ENCODE measurements around the gene CEMIP.
A peak's percentile ranks its signal among the peaks of the same experiment; 100 is the strongest.

The CEMIP gene

DNA sequence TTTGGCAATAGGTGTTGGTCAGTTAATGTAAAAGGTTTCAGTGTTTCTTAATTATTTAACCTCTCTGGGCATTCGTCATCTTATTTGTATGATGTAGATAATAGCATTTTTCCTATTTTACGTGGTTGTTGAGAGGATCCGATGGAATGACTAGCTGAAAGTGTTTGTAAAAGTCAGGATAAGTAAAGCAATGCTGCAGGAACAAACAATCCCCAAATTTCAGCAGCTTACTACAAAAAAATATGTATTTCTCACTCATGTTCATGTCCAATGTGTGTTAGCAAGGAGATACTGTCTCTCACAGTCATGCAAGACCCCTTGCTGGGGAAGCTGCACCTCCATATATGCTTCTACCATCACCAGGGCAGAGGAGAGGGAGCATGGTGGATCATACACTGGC lies 38.7 kb downstream of the CEMIP start:
- DNase-seq: no peak

DNA sequence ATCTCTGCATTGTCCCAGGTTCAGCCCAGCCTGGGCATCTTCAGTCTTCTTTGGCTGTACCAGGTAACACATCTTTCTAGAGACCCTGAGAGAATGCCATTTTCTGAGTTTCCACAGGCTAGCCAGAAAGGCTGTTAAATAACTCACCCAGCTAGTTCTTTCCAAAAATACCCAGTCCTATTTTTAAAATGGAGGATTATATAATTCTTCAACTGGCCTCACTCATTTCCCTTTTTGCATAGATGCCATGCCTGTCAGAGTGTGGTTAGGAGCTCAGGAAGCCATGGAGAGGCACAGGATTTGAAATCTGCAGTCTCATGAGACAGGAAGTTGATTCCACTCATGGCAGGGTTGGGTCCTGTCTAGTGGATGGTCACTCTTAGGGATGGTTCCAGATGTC lies 39.8 kb downstream of the CEMIP start:
- no peak for DNase-seq

DNA sequence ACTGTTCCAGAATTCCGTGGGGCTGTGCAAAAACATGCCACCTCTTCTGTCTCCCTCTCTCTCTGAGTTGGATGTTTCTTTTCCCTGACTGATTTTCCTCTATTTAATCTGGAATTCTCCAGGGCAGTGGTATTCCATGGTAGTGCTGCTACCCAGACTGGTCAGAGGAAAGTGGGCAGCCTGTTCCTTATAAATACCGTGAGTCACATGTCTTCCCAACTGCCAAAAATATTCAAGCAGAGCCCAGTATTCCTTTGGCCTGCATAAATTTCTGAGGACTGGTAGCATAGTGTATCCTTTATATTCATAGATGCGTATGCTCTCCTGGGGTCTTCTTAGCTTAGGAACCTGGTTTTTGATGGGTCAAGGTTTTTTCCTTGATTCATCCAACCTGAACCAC lies 40.9 kb downstream of the CEMIP start:
- DNase-seq: no peak

- no peak for DNase-seq
Observed at GRCh38 chr15:80822256-80822655, 43.1 kb downstream of the CEMIP start.

DNA sequence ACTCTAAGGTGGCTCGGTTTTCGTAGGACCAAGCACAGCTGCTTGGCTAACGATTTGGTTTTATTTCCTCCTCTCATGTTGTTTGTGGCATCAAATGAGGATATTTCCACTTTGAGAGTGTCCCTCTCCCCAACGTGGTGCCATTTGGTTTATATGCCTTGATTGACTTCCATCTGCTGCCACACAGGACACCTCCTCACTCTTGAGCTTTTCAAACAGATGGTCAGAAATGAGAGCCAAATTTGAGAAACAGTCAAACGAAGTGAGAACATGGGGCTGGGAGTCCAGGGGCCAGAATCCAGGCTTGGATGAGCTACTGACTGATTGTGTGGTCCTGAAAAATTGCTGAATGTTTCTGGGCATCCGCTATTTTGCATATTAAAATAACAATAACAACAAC lies 43.5 kb downstream of the CEMIP start:
- peak in 2 of 56 donors; percentile 8 to 30 for DNase-seq

DNA sequence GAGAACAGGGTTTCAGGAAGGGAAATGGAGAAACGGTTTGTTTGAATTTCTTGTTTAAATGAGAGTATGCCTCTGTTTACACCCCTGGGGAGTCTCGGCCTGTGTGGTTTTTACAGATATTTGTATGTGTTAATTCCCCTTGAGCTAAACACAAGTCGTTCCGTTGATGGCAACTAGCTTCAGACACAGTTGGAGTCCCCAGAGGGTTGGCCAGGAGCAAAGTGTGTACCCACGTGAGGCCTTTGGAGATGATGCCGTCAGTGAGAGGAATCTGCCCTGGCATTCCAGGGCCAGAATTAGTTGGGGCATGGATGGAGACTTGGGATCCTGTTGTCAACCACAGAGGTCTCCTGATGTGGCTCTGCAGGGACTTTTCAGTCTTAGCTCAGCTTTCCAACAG lies 44.0 kb downstream of the CEMIP start:
- no peak for DNase-seq

DNA sequence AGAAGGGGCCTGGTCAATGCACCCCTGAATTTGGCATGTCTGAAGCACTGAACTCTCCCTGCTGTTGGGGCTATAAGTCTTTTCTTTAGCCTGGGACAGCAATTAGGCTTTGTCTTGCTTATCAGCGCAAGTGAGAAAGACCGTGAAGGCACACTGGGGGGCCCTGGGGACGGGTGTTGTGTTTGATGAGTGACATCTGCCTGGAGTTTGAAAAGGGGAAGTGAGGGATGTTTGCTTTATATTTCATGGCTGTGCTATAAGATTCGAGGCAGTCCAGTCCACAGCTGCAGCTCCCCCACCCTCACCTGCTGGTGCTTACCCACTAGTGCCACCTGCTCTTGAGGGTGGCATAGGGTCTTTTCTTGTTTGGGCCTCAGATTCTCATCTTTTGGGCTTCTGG lies 44.8 kb downstream of the CEMIP start:
- no peak for DNase-seq

DNA sequence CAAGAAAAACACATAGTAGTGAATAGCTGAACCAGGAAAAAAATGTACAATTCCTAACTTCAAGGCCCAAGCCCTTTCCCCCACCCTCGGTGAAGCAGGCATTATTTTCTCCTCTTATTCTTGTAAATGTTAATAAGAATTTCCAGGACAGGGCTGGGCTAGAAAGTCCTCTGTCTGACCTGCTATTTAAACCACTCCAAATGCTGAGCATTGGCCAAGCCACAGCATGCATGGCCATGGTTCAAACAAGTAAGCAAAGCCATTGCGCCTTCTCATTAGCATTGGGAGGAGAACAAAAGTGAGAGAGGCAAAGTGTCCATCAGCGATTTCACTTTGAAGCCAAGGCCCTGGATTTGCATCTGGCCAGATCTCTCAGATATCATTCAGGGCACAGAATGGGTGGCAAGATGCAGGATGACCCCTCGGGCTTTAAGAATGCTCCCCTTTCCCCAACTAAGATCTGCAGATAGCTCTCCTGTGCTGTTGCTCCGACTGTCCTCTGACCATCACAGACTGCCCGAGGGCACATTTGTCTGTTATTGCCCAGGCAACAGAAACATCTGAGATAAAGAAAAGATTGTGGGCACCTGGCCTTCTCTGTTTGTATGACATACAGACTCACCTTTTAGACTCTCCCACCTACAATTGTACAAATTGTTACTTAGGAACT lies 46.3 kb downstream of the CEMIP start:
- DNase-seq: peak in 7 of 56 donors; percentile 5 to 54 (median 37)

- no peak for DNase-seq
Observed at GRCh38 chr15:80828796-80829195, 49.6 kb downstream of the CEMIP start.

DNA sequence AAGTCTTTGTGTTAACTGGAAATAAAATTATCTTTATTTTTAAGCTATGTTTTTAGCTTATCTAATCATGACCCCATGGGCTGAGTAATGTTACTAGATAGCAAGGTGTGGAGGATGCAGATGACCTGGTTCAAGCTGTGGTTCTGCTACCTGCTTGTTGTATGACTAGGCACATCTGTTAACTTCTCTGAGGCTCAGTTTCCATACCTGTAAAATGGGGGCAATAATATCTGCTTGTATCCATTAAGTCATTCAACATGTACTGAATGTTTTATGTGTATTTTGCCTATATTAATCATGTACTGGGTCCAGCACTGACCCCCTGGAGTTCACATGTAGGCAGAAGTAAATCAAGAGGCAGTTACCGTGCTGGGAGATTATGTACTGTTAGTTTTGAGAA lies 51.5 kb downstream of the CEMIP start:
- DNase-seq: no peak

DNA sequence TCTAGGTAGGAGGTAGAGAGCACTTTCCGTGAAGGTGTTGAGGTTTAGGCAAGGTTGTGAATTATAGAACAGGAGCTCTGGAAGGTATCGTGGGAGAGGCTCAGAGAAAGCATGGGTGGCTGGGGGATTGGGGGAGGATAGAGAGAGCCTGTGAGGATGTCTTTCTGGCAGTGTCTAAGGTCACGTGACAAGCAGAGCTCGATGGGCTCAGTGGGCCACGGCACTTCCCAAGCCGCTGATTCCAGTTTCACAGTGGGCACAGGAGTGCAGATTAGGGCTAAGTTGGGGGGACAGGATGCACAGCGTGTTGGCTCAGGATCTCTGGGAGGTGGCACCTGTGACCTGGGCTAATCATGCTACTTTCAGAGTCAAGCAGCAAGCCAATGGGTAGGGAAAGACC lies 52.0 kb downstream of the CEMIP start:
- DNase-seq: no peak

GRCh38 chr15:80831606-80832224 lies 52.5 kb downstream of the CEMIP start:
- no peak for DNase-seq

DNA sequence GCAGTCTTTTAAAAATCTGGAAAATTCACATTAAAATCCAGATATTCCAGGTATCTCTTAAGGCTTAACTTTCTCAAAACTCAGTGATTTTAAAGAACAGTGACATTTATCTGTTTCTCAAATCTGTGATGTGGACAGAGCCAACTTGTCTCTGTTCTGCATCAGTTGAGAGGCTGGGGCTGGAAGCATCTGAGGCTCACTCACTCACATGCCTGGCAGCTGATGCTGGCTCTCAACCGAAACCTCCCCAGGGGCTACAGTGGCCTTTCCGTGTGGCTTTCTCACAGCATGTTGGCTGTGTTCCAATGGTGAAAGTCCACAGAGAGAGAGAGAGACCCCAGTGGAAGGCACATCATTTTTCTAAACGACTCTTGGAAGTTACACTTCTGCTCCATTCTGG lies 53.5 kb downstream of the CEMIP start:
- no peak for DNase-seq

DNA sequence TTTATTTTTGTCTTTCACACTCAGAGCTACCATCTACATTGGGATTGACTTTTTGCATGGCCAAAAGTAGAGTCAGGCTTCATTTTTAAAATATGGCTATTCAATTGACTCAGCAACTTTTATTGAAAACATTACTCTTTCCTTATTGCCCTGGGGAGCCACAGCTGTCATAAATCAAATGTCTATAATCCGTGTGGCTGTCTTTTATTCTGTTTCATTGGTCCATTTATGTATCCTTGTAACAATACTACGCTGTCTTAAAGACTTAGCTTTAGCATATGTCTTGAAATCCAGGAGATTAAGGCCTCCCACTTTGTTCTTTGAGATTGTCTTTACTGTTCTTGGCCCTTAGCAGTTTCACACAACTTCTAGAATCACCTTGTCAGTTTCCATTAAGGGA lies 55.2 kb downstream of the CEMIP start:
- no peak for DNase-seq

- DNase-seq: no peak
Observed at GRCh38 chr15:80834906-80835305, 55.7 kb downstream of the CEMIP start.

GRCh38 chr15:80835336-80835735 lies 56.2 kb downstream of the CEMIP start:
- DNase-seq: no peak

DNA sequence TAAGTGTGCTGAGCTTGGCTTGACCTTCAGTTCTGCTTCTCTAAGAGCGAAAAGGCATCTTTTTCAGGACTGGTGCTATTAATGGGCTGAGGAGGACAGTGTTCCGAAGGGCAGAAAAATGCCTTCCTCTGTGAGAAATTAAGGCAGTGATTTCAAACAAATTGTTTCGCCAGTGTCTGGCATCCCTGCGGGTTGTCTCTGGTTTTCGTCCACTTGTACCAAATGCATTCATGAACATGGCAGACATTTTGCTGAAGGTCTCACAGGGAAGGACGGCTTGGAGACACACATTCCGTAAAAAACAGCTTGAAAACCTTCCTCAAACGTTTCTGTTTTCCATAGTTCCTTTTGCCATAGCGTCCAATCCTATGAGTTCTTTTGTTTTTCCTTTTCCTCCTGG lies 57.1 kb downstream of the CEMIP start:
- DNase-seq: no peak

- no peak for DNase-seq
Observed at GRCh38 chr15:80837006-80837405, 57.8 kb downstream of the CEMIP start.

- DNase-seq: no peak
Observed at GRCh38 chr15:80838012-80838411, 58.8 kb downstream of the CEMIP start.

GRCh38 chr15:80838666-80839065 lies 59.5 kb downstream of the CEMIP start:
- DNase-seq: no peak

DNA sequence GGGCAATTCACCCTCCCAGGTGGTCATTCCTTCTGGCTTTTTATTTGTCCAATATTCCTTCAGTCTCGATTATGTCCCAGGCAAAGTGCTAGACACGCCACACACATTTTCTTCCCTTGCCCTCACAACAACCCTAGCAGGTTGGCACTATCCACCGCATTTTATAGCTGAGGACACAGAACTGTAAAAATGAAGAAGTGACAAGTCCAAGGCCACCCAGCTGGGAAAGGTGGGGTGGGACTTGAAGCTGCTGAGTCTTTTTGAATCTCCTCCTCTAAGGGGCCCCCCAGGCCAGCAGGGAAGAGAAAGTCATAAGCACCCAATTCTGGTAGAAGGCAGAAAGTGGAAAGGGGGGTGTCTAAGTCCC lies 60.6 kb downstream of the CEMIP start:
- no peak for DNase-seq

- DNase-seq: peak in 17 of 56 donors; percentile 8 to 60 (median 30)
Observed at GRCh38 chr15:80840182-80841130, 61.3 kb downstream of the CEMIP start.
